ENCODE data around the gene SLC38A9.
"Not testable (repeated sequence)": the region's sequence is repeated elsewhere in the genome, so short reads cannot be mapped to it uniquely, and the experiment has no call there.

Gene SLC38A9

DNA sequence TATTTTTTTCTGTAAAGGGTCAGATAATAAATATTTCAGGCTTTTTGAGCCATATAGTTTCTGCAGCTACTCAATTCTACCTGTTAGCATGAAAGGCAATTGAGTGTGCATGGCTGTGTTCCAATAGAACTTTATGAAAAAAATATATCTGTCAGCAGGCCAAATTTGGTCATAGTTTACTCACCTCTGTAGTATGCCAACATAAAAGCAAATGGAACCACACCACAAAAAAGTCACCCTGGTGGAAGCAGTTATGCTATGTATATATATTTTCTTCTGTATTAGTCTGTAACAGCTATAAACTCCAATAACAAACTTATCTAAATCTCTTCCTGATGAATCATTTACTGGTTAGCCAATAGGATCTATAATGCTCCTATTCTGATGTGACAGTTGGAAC lies 3.4 kb downstream of the SLC38A9 start:
- DNase-seq (ENCODE audit: low read depth in 2 of 2, low spot score in 1 of 2): no peak

DNA sequence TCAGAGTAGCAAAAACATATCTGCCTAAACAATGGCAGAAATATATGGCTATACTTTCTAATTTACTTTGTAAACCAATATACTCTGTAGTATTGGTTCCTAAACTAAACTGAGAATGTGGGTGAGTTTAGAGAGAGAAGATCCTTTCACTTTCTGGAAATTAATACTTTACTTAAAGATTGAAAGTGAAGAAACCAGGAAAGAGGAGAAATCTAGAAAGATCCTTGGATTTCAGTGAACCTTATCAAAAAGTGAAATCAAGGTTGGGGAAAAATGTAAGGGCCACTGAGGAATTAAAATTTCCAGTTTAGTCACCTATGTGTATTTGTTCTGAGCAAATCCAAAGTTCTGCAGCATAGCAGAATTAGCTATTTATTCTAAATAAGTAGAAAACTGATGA lies 5.9 kb downstream of the SLC38A9 start:
- no peak for DNase-seq (ENCODE audit: low read depth in 2 of 2, low spot score in 1 of 2)

GRCh38 chr5:55702598-55703345 lies 9.4 kb downstream of the SLC38A9 start:
- no peak for DNase-seq (ENCODE audit: low read depth in 2 of 2, low spot score in 1 of 2)

GRCh38 chr5:55701462-55702103 lies 10.5 kb downstream of the SLC38A9 start:
- no peak for DNase-seq (ENCODE audit: low read depth in 2 of 2, low spot score in 1 of 2)

GRCh38 chr5:55700745-55701144 lies 11.4 kb downstream of the SLC38A9 start:
- DNase-seq (ENCODE audit: low read depth in 2 of 2, low spot score in 1 of 2): no peak

DNA sequence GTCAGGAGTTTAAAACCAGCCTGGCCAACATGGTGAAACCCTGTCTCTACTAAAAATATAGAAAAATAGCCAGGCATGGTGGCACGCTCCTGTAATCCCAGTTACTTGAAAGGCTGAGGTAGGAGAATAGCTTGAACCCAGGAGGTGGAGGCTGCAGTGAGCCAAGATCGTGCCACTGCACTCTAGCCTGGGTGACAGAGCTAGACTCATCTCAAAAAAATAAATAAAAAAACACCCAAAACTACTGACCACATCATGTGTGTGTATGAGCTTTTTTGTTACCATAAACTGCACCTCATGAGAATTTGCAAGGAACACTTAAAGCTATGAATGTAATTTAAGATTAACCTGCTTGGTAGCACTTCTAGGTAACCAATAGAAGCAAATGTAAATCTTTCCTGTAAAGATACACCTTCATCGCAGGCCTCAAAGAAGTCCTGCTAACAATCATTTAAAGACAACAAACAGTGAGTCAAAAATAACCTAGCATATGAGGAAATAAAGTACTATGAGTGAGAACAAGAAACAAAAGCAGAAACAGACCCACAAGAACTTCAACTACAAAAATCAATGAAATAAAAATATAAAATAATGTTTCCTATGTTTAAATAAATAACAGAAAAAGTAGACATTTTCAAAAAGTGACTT lies 13.0 kb downstream of the SLC38A9 start:
- DNase-seq (ENCODE audit: low read depth in 2 of 2, low spot score in 1 of 2): no peak

DNA sequence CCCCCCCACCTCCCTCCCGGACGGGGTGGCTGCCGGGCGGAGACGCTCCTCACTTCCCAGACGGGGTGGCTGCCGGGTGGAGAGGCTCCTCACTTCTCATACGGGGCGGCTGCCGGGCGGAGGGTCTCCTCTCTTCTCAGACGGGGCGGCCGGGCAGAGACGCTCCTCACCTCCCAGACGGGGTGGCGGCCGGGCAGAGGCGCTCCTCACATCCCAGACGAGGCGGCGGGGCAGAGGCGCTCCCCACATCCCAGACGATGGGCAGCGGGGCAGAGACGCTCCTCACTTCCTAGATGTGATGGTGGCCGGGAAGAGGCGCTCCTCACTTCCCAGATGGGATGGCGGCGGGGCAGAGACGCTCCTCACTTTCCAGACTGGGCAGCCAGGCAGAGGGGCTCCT lies 15.4 kb downstream of the SLC38A9 start:
- DNase-seq (ENCODE audit: low read depth in 2 of 2, low spot score in 1 of 2): not testable (repeated sequence)

GRCh38 chr5:55694152-55694830 lies 17.8 kb downstream of the SLC38A9 start:
- DNase-seq (ENCODE audit: low read depth in 2 of 2, low spot score in 1 of 2): no peak

GRCh38 chr5:55692509-55692908 lies 19.6 kb downstream of the SLC38A9 start:
- DNase-seq (ENCODE audit: low read depth in 2 of 2, low spot score in 1 of 2): no peak

DNA sequence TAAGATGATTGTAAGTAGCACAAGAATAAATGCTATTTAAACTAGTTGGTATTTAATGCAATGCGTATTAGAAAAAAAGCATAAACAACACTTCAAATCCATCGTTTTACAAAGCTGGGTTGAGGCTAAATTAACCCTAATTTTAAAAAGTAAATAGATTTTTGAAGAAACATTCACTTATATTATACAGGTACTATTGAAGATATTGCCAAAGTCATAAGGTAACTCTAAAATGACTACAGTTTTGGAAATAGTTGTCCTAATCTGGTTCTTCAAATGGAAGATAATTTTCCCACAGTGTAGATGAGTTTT lies 20.1 kb downstream of the SLC38A9 start:
- DNase-seq (ENCODE audit: low read depth in 2 of 2, low spot score in 1 of 2): no peak

DNA sequence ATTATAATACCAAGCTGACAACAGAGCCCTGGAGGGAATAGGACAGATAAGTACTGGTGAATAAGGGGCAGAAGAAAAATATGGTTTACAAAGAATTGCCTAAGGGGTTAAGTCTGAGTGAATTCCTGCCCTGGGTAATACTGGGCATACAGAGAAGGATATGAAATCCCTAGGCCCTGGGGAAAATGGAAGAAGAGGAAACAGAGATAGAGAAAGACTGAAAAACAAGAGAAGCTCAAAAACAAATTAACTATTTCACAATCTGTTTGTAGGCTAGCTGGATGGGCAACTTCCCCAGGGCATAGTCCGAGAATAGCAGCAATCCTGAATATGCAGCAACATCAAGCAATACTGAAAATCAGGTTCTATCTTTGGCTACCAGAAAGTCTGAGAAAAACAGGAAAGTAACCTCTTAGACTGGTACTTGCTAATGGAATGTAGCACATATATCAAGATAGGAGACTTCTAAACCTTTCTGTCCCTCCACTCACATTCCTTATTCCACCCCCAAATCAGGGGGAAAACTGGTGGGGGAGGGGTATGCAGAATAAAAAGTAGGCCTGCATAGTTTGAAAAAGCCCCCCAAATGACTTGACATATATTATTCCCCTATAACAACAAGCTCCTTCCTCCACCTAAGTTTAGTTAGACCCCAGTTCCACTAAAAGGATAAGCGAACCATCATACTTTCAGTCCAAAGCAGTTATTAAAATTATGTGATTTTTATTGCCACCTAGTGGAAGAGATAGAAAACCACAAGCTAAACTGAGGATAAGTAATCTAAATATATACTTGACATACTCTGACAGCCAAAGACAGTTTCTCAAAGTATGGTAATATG lies 20.6 kb downstream of the SLC38A9 start:
- no peak for DNase-seq (ENCODE audit: low read depth in 2 of 2, low spot score in 1 of 2)

DNA sequence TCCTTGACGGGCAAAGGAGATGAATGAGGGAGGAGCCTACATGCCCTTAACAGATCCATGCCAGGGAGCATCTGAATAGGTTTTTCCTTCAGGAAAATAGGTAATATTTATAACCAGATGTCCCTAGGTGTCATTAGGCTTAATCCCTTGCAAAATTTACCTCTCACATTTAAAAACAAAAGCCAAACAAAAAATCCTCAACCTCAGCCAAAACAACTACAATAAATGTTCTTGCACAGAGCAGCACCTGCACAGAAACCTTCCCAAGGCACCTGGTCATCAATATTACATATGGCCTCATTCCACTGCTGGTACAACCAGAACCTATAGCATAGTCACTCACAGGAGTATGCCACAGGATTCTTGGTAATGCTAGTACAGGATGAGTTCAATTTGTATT lies 30.1 kb downstream of the SLC38A9 start:
- DNase-seq (ENCODE audit: low read depth in 2 of 2, low spot score in 1 of 2): no peak

DNA sequence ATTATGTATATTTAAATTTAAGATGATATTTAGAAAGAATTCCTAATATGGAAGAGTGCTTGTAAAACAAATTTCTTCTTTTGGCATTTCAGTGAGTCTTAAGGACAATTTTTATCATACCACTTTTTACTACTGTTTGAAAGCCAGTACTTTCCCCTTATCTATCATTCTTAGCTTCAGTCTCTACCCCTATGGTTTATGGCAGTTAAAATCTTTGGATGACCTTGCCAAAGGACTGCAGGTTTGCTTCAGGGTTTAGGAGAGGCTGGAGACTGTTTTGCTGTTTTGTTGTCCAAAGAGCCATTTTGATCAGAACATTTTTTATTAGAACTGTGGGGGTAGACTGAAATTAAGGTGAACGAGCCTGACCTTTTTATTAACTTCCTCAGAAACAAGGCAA lies 30.8 kb downstream of the SLC38A9 start:
- DNase-seq (ENCODE audit: low read depth in 2 of 2, low spot score in 1 of 2): no peak

DNA sequence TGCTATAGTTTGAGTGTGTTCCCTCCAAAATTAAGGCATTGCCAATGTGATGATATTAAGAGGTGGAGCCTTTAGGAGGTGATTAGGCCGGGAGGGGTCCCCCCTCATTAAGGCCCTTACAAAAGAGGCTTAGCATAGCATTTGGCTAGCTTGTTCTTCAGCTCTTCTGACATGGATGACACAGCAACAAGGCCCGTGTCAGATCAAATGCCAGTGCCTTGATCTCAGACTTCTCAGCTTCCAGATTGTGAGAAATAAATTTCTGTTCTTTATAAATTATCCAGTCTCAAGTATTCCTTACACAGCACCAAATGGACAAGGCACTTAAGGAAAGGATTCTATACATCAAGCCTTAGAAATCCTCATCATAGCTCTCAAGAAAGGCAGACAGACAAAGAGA lies 31.8 kb downstream of the SLC38A9 start:
- no peak for DNase-seq (ENCODE audit: low read depth in 2 of 2, low spot score in 1 of 2)

DNA sequence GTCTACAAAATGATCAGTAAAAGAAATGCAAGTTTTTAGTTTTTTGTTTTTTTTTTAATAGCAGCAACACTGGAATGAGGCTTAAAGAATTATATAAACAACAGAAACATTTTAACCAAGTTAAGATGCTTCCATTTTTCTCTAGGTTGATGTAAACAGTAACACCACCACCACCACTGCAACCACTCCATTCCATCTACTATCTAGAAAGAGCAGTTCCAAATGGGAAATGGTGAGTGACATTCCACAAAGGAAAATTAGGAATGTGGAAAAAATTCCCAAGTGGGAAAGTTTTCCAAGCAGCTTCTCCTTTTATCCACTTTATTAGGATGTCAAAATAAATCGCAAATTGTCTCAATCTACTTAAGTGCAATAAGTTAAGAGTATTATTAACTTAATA lies 32.6 kb downstream of the SLC38A9 start:
- DNase-seq (ENCODE audit: low read depth in 2 of 2, low spot score in 1 of 2): no peak

DNA sequence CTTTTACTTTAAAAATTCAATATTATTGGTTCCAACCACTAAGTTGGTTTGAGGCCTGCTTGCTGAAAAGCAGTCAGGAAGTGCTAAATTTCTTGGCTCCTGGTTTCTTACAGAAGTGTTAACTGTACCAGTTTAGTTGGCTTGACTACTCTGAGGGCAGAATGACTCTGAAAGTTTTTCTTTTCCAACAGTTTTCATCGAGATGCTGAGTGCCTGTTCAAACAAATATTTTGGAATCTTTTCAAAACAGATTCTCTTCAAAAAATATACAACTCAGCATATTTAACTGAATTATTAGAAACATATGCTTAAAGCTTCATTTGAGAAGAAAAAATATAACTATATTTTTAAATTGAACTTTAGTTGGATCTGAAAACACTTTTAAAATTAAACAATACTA lies 37.0 kb downstream of the SLC38A9 start:
- no peak for DNase-seq (ENCODE audit: low read depth in 2 of 2, low spot score in 1 of 2)

GRCh38 chr5:55674340-55674739 lies 37.8 kb downstream of the SLC38A9 start:
- DNase-seq (ENCODE audit: low read depth in 2 of 2, low spot score in 1 of 2): no peak

DNA sequence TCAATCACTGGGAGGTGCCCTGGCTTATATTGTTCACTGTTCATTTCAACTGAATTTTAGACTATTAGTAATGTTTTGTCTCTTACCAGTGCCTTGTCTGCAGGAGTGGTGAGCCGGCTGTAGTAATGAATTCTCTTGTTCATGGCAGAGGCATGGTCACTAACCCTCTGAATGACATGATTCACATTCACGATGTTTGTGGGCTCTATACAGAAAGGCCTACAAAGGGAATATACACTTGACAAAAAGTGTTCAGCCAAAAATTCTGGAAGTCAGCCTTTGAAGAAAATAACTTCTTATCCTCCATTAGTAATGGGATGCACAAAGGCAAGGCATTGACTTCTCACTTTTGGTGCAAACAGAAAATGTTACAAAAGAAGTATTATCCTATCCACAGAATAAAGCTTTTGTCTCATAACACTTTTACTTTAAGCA lies 39.6 kb downstream of the SLC38A9 start:
- no peak for DNase-seq (ENCODE audit: low read depth in 2 of 2, low spot score in 1 of 2)

GRCh38 chr5:55671975-55672374 lies 40.1 kb downstream of the SLC38A9 start:
- no peak for DNase-seq (ENCODE audit: low read depth in 2 of 2, low spot score in 1 of 2)

DNA sequence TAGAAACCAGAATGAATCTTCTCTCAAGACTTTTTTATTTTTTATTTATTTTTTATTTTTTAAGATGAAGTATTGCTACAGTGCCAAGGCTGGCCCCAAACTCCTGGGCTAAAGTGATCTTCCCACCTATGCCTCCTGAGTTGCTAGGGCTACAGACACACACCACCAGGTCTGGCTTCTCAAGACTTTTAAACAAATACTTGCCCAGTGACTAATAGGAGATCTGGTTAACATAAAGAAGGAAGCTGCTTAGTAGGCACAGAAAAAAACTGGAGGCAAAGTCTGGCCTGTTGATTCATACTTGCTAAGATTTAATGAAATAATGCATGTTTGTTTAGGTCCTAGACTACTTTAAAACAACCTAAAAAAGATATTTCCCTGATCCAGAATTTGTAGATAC lies 43.8 kb downstream of the SLC38A9 start:
- DNase-seq (ENCODE audit: low read depth in 2 of 2, low spot score in 1 of 2): no peak

GRCh38 chr5:55667938-55668337 lies 44.2 kb downstream of the SLC38A9 start:
- no peak for DNase-seq (ENCODE audit: low read depth in 2 of 2, low spot score in 1 of 2)
